ENCODE data around the gene SRSF7. TPM values are rescaled to one million over a fixed set of nuclear protein-coding genes. Genes with fewer than 3 reads are reported as not detected.
A peak's percentile ranks its signal among the peaks of the same experiment; 100 is the strongest.

SRSF7 gene
- total RNA-seq, 1 experiment from 2014 or later: 299 TPM

- TF ChIP-seq E2F4 (CRISPR knock-in tag; IDR thresholded peaks at IDR 0.05; ENCODE audit: borderline replicate concordance, low read depth): peak; percentile 62; the same call in 1 of the 2 replicates
- TF ChIP-seq NFYB (CRISPR knock-in tag; conservative IDR thresholded peaks at IDR 0.05; ENCODE audit: low read depth): no peak
- peak; percentile 86 for TF ChIP-seq SOX15 (CRISPR knock-in tag; IDR thresholded peaks at IDR 0.05)
- peak; percentile 52 for TF ChIP-seq E2F1 (CRISPR knock-in tag; IDR thresholded peaks at IDR 0.05)
- TF ChIP-seq USF1 (CRISPR knock-in tag; IDR thresholded peaks at IDR 0.05): peak; percentile 66
- TF ChIP-seq ZNF263 (CRISPR knock-in tag; IDR thresholded peaks at IDR 0.05; ENCODE audit: low read depth): no peak
- TF ChIP-seq JAZF1 (CRISPR knock-in tag; IDR thresholded peaks at IDR 0.05): 0 out of 2 replicates have a peak, but pooled peaks have one; percentile 31
- TF ChIP-seq ZNF396 (CRISPR knock-in tag; IDR thresholded peaks at IDR 0.05; ENCODE audit: borderline replicate concordance): no peak
- TF ChIP-seq MXD4 (CRISPR knock-in tag; IDR thresholded peaks at IDR 0.05; ENCODE audit: borderline replicate concordance): no peak
- TF ChIP-seq ZNF425 (CRISPR knock-in tag; conservative IDR thresholded peaks at IDR 0.05): no peak
- TF ChIP-seq ELF4 (CRISPR knock-in tag; IDR thresholded peaks at IDR 0.05; ENCODE audit: low read depth): no peak
- no peak for TF ChIP-seq ZNF317 (CRISPR knock-in tag; IDR thresholded peaks at IDR 0.05; ENCODE audit: borderline replicate concordance, low read depth)
- TF ChIP-seq IRF1 (CRISPR knock-in tag; IDR thresholded peaks at IDR 0.05): peak; percentile 82
- TF ChIP-seq HMGXB4 (CRISPR knock-in tag; IDR thresholded peaks at IDR 0.05): peak; percentile 71; the same call in 1 of the 2 replicates
Measured at GRCh38 chr2:38750891-38751595, at the start of gene SRSF7 (continued).

GRCh38 chr2:38797953-38798352, 46.8 kb upstream of the SRSF7 start:
- POLR2A ChIA-PET: no interaction called here
- Mint-ChIP-seq H3K4me3 (no peak overlapping the region), H3K27me3 (ENCODE audit: low read depth) (no peaks in the 10 kb centered on the region), H3K4me1 (no peaks in the 10 kb centered on the region), H3K9me3 (no peaks in the 10 kb centered on the region), H3K27ac (no peak overlapping the region), H3K36me3 (0 out of 2 replicates have a peak, but pooled peaks cover 3% of the 10 kb centered on the region)
- CTCF ChIA-PET: no interaction called here
- ATAC-seq (no peak), DNase-seq (ENCODE audit: low spot score) (no peak)
- TF ChIP-seq ZSCAN18 (CRISPR knock-in tag; IDR thresholded peaks at IDR 0.05): no peak
- no peak for TF ChIP-seq CDX4 (CRISPR knock-in tag; IDR thresholded peaks at IDR 0.05; ENCODE audit: borderline replicate concordance)
- TF ChIP-seq TEAD4 (CRISPR knock-in tag; IDR thresholded peaks at IDR 0.05): no peak
- TF ChIP-seq EMX1 (CRISPR knock-in tag; IDR thresholded peaks at IDR 0.05): no peak
- no peak for TF ChIP-seq ZNF396 (CRISPR knock-in tag; IDR thresholded peaks at IDR 0.05; ENCODE audit: borderline replicate concordance)
- no peak for TF ChIP-seq PRRX2 (CRISPR knock-in tag; IDR thresholded peaks at IDR 0.05)
- TF ChIP-seq ETV6 (CRISPR knock-in tag; IDR thresholded peaks at IDR 0.05): no peak
- TF ChIP-seq SP1 (CRISPR knock-in tag; conservative IDR thresholded peaks at IDR 0.05): no peak
- no peak for TF ChIP-seq ZNF281 (CRISPR knock-in tag; IDR thresholded peaks at IDR 0.05)

Data from WTC11 (cell line).